ENCODE results near the gene PCTP. TPM values are rescaled to one million over a fixed set of nuclear protein-coding genes. Genes with fewer than 3 reads are reported as not detected.
A peak's percentile ranks its signal among the peaks of the same experiment; 100 is the strongest.

The PCTP gene
- total RNA-seq, 4 donors from 2014 or later: 11.2 to 17.4 (median 11.8) TPM

- no peaks in the 10 kb centered on the region for H3K9me3 ChIP-seq
- no peak overlapping the region for H3K4me3 ChIP-seq
- H3K4me1 ChIP-seq: peaks cover 0 to 5% (median 2%) of the 10 kb centered on the region in 4 donors
- TF ChIP-seq POLR2A (IDR thresholded peaks at IDR 0.05; ENCODE audit: low read depth) (no peak), POLR2AphosphoS5 (IDR thresholded peaks at IDR 0.05) (peak; percentile 54 to 64)
- peak overlapping the region; percentile 13 to 50 (median 24) for H3K27ac ChIP-seq (replicated peaks in 1 of 4)
- intact Hi-C loops (cut with DNase I): no loop called here
- DNase-seq (ENCODE audit: extremely low spot score): peak; percentile 95
- peaks cover 0 to 2% (median 0%) of the 10 kb centered on the region in 4 donors for H3K36me3 ChIP-seq
- H3K27me3 ChIP-seq: no peaks in the 10 kb centered on the region
- 72% methylated on average over 15 of the region's 16 CpGs for WGBS
These were observed 32.9 kb downstream of the PCTP start for GRCh38 chr17:55783684-55784245.

- H3K4me3 ChIP-seq: no peak overlapping the region
- no peaks in the 10 kb centered on the region for H3K9me3 ChIP-seq
- no peak for TF ChIP-seq POLR2AphosphoS5 (IDR thresholded peaks at IDR 0.05)
- TF ChIP-seq POLR2A (IDR thresholded peaks at IDR 0.05; ENCODE audit: low read depth): no peak
- TF ChIP-seq EP300 (IDR thresholded peaks at IDR 0.05): no peak
- TF ChIP-seq CTCF (IDR thresholded peaks at IDR 0.05): no peak
- intact Hi-C loops (cut with DNase I): no loop called here
- 82% methylated on average over 2 of the region's 2 CpGs for whole genome bisulfite sequencing
- no peaks in the 10 kb centered on the region for H3K27me3 ChIP-seq
- DNase-seq (ENCODE audit: extremely low spot score): no peak
- H3K27ac ChIP-seq (replicated peaks in 1 of 4): no peak overlapping the region
- H3K36me3 ChIP-seq: no peaks in the 10 kb centered on the region
- H3K4me1 ChIP-seq: peaks cover 0 to 5% (median 2%) of the 10 kb centered on the region in 4 donors
These were observed 33.8 kb downstream of the PCTP start for GRCh38 chr17:55784666-55785065.

- H3K4me1 ChIP-seq: peaks cover 0 to 5% (median 2%) of the 10 kb centered on the region in 4 donors
- 39% methylated on average over 1 of the region's 1 CpG for WGBS
- H3K9me3 ChIP-seq: no peaks in the 10 kb centered on the region
- no peak for DNase-seq (ENCODE audit: extremely low spot score)
- H3K36me3 ChIP-seq: no peaks in the 10 kb centered on the region
- TF ChIP-seq POLR2A (IDR thresholded peaks at IDR 0.05; ENCODE audit: low read depth): no peak
- TF ChIP-seq EP300 (IDR thresholded peaks at IDR 0.05): no peak
- TF ChIP-seq POLR2AphosphoS5 (IDR thresholded peaks at IDR 0.05): no peak
- TF ChIP-seq CTCF (IDR thresholded peaks at IDR 0.05): no peak
- H3K27me3 ChIP-seq: no peaks in the 10 kb centered on the region
- no peak overlapping the region for H3K27ac ChIP-seq (replicated peaks in 1 of 4)
- H3K4me3 ChIP-seq: no peak overlapping the region
- intact Hi-C loops (cut with DNase I): no loop called here
These were observed 34.3 kb downstream of the PCTP start for GRCh38 chr17:55785181-55785580.

- Histone ChIP-seq H3K27me3 (no peaks in the 10 kb centered on the region), H3K36me3 (no peaks in the 10 kb centered on the region), H3K4me3 (no peak overlapping the region), H3K9me3 (peaks cover 0 to 13% (median 0%) of the 10 kb centered on the region in 4 donors), H3K4me1 (no peaks in the 10 kb centered on the region), H3K27ac (replicated peaks in 1 of 4) (no peak overlapping the region)
- no peak for DNase-seq (ENCODE audit: extremely low spot score)
- 93% methylated on average over 3 of the region's 3 CpGs for WGBS
- no peak for TF ChIP-seq EP300 (IDR thresholded peaks at IDR 0.05)
- no peak for TF ChIP-seq CTCF (IDR thresholded peaks at IDR 0.05)
- no peak for TF ChIP-seq POLR2AphosphoS5 (IDR thresholded peaks at IDR 0.05)
- no peak for TF ChIP-seq POLR2A (IDR thresholded peaks at IDR 0.05; ENCODE audit: low read depth)
- intact Hi-C loops (cut with DNase I): no loop called here
These were observed 42.4 kb downstream of the PCTP start for GRCh38 chr17:55793272-55793671.

- Histone ChIP-seq H3K4me3 (no peak overlapping the region), H3K27ac (replicated peaks in 1 of 4) (no peak overlapping the region), H3K36me3 (no peaks in the 10 kb centered on the region), H3K9me3 (peaks cover 0 to 22% (median 0%) of the 10 kb centered on the region in 4 donors), H3K4me1 (no peaks in the 10 kb centered on the region), H3K27me3 (no peaks in the 10 kb centered on the region)
- intact Hi-C loops (cut with DNase I): no loop called here
- WGBS: 72% methylated on average over 6 of the region's 6 CpGs
- TF ChIP-seq POLR2AphosphoS5 (IDR thresholded peaks at IDR 0.05) (no peak), POLR2A (IDR thresholded peaks at IDR 0.05; ENCODE audit: low read depth) (no peak), CTCF (IDR thresholded peaks at IDR 0.05) (no peak), EP300 (IDR thresholded peaks at IDR 0.05) (no peak)
- no peak for DNase-seq (ENCODE audit: extremely low spot score)
These were observed 44.1 kb downstream of the PCTP start for GRCh38 chr17:55794725-55795482.
